ENCODE data around the gene FAM90A26.
"Not testable (repeated sequence)": the region's sequence is repeated elsewhere in the genome, so short reads cannot be mapped to it uniquely, and the experiment has no call there.

The FAM90A26 gene

GRCh38 chr4:9160046-9160445, 10.2 kb upstream of the FAM90A26 start:
- DNase-seq (ENCODE audit: low read depth) = not testable (repeated sequence)

GRCh38 chr4:9165990-9166389, 4.2 kb upstream of the FAM90A26 start:
- DNase-seq (ENCODE audit: low read depth) = not testable (repeated sequence)

- not testable (repeated sequence) for DNase-seq (ENCODE audit: low read depth)
Measured at GRCh38 chr4:9210357-9210756, 40.1 kb downstream of the FAM90A26 start, which contains the start of gene USP17L10. TSS of gene USP17L10 (plus strand) at chr4:9210657. CDS start at chr4:9210657, 0 bp downstream.

- not testable (repeated sequence) for DNase-seq (ENCODE audit: low read depth)
Measured at GRCh38 chr4:9214701-9215100, 44.5 kb downstream of the FAM90A26 start.

GRCh38 chr4:9215105-9215504, 44.9 kb downstream of the FAM90A26 start, which contains the start of gene USP17L11:
TSS of gene USP17L11 (plus strand) at chr4:9215405. CDS start at chr4:9215405, 0 bp downstream.
- DNase-seq (ENCODE audit: low read depth) = not testable (repeated sequence)

GRCh38 chr4:9219852-9220251, 49.6 kb downstream of the FAM90A26 start, which contains the start of gene USP17L12:
TSS of gene USP17L12 (plus strand) at chr4:9220152. CDS start at chr4:9220152, 0 bp downstream.
- DNase-seq (ENCODE audit: low read depth) = not testable (repeated sequence)

GRCh38 chr4:9224596-9224995, 54.4 kb downstream of the FAM90A26 start, which contains the start of gene USP17L13:
TSS of gene USP17L13 (plus strand) at chr4:9224896. CDS start at chr4:9224896, 0 bp downstream.
- DNase-seq (ENCODE audit: low read depth) = not testable (repeated sequence)

Data from amniotic epithelial cell (primary cell).